Head of caudate nucleus (tissue), 42 donors: ENCODE measurements around the gene ZNF827.

Experiments
- DNase-seq, 42 donors: peaks; one replicate each; pipeline versions ENCODE4 v3.0.0 to v3.0.0-alpha.2; 2020 to 2021; ENCODE audit warnings: mixed read lengths in 7 of 42
- intact Hi-C: fragments of 100-400 bp; cut with DNase I; formaldehyde crosslinking; loops from one replicate; pipeline ENCODE4 v1.15.0; 2022

ZNF827 gene

DNA sequence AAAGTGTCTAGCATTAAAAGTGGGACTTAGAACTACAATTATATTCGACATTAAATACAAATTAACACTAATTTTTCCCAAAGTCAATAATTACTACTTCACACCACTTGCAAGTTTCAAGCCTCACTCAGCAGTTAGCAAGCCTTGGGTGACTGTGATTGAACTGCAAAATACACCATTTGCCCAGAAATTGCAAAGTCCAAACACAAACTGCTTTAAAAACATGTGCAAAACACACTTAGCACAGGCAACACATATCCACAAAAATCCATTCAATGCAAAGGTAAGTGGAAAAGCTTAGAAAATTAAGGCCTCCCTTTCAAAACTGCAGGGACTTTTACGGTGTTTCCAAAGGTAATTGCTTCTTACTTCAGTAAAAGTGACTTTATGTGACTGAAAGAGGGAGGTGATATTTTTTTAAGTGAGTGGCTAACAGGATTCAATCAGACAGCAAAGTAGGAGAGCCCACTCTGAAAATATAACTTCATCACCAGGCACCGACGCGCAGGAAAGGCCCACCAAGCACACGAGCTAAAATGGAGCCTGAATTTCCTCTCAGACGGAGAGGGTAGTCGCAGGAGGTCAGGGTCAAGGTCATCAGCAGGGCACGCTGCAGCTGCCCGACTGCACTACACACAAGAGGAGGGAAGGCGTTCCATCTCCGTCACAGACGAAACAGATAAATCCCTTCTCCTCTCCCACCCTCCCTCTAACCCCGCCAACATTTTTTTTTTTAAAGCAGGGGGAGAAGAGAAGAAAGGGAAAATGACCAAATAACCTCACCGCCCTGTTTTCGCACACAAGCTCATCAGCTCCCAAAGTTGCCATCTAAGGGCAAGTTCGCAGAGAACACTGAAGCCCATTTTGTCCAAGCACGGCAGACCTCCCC lies 3.1 kb downstream of the ZNF827 start:
- intact Hi-C loops: loop anchor here (10.0 kb wide), 2 partner anchors 51 to 91 kb away; no protein-coding TSS in a partner anchor
- peak in 39 of 42 donors; percentile 17 to 71 (median 40) for DNase-seq

DNA sequence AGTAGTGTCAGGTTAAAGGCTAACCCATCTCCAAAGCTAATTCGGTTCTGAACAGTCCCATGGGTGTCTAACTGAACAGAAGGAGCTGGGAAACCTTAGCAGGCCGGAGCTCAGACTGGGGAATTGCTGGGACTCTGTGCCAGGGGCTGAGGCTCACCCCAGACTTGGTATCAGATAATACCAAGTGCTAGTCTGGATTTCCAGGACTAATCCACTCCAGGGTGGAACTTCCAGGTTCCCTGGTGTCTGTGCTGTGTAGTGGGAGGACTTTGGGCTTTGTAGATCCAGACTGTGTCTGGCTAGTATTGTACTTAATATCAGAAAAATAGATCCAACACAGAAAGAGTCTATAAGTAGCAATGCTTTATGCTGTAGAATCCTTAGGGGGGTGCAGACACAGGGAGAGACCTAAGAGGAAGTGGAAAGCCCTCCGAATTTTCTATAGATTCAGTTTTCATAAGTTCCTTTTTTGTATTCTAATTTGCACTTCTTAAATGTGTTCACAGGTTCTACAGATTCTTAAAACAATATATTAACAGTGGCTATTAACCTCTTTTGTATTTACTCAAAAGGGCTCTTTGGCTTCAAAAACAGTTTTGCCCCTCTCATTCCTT lies 4.1 kb downstream of the ZNF827 start:
- DNase-seq: peak in 1 of 42 donors; percentile 18
- intact Hi-C loops: loop anchor here (10.0 kb wide), 2 partner anchors 50 to 90 kb away; no protein-coding TSS in a partner anchor

DNA sequence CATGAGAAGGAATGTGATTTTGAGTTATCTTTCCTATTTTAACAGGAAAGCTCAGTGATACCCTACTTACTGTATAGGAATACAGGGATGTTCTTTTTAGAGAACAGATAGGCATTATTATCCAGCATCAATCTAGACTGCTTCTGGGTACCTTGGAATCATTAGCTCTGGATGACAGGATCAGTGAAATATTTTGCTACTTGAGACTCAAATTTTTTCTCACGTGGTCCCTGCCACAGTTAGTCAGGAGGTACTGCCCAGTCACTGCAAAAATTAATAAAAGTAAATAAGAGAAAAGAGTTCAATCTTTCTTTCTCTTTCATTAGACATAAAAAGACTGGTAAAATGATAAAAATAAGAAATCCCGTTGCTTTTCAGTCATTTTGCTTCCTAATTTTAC lies 5.5 kb downstream of the ZNF827 start:
- intact Hi-C loops: loop anchor here (10.0 kb wide), 2 partner anchors 48 to 88 kb away; no protein-coding TSS in a partner anchor
- DNase-seq: no peak

DNA sequence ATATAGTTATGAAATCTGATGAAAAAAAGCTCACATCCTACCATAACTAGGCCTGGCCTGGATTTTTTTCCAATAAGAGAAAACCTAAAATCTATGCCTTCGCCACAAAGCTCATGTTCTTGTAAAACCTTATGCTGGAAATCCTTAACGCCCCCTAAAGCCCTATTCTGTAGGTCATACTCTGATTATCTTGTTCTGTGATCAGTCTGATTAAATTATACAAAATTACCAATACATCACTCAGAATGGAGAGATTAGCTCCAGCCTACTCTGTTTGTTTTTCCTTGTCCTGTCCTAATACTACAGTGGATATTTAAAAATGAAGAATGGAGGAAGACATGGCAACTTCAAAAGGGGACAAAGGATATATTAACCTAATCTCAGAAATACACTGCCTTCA lies 7.2 kb downstream of the ZNF827 start:
- intact Hi-C loops: loop anchor here (10.0 kb wide), 2 partner anchors 47 to 87 kb away; no protein-coding TSS in a partner anchor
- no peak for DNase-seq

DNA sequence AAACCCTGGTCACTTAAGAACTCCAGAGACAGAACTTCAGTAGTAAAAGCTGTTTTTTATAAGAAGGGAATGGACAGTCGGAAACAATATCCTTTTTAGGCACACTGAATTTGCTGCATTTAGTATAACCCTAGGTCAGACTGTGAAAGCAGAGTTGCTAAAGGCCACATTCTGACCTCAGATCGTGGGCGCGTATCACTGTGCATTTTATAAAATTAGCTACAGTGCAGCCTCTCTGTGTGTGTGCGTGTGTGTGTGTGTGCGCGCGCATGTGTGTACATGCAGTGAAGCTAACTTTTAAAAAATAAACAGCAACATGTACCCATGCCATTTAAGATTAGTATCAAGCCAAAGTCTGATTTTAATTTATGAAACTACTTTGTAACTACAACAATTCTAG lies 8.0 kb downstream of the ZNF827 start:
- no peak for DNase-seq
- intact Hi-C loops: loop anchor here (10.0 kb wide), 2 partner anchors 46 to 86 kb away; no protein-coding TSS in a partner anchor

DNA sequence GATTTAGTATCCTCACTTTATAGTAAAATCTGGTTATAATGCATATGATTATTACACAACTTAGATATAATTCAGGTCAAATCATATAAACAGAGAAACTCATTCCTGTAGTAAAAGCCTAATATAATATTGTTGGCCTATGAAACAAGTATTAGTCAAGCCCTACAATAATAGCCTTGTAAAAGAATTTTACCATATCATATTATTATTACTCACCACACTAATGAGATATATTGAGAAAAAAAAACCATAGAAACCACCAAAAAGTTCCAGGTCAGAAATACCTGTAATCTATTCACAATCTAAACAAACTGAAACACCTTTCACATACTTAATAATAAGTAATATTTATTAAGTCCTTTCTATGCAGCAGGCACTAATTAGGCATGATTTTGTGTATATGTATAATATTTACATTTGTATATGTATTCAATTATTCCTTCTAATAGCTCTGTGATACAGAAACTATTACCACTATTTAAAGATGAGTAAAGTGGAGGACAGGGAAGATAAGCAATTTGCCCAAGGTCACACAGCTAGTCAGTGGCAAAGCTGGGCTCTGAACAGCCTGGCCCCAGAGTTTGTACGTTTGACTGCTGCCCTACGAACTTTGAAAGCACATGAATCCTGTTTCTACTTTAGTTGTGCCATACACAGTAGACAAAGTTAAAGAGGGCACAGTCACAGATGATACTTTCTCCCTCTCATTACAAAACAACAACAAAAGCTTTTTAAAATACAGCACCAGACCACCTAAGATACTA lies 9.0 kb downstream of the ZNF827 start:
- no peak for DNase-seq
- intact Hi-C loops: loop anchor here (10.0 kb wide), 2 partner anchors 45 to 85 kb away; no protein-coding TSS in a partner anchor

DNA sequence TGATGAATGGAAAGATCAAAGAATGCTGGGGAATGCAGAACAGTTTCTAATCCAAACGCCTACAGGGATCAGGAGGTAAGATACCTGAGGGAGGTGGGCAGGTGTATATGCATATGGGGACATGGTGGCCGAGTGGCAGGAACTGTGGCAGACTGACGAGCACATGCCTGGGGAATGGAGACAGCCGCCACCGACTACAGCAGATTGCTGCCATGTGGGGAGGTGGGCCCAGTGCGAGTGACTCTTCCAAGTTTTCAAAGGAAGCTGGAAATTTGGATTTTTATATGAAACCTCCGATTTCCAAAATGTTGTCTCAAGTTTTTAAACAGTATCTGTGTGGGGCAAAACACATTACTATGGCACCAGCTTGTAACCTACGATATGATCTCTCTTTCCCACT lies 9.9 kb downstream of the ZNF827 start:
- no peak for DNase-seq
- intact Hi-C loops: no loop called here

DNA sequence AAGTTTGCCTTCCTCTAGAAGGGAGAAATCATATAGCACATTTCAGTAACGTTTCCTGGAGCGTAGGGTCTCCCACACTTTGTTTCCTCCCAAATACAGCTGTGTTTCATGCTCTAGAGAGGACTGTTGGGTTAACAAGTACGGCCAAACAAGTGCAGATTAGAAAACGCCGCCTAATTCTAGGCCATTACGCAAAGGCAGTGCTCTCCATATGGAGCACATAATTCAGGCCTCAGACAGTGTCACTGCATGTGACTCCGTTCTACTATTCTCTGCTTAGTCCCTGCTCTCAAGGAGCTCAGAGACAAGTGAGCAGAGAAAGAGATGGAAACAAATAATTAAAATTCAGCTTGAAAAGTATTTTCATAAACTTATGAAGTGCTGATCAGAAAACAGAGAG lies 11.6 kb downstream of the ZNF827 start:
- intact Hi-C loops: no loop called here
- DNase-seq: no peak

DNA sequence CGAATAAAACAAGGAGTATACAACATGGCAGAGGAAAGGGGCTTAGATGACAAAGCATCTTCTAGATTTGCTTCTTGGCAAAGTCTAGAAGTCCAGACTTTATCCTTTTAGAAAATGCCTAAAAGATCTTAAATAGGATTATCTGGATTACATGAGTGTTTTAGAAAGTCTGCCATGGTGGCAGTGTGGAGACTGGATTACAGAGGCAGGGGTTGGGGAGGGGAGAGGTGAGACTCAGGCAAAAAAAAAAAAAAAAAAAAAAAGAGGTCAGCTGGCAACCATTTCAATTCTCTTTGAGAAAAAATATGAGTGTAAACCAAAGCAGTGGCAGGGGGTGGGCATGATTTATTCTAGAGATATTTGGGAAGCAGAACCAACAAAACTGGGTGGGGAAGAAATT lies 17.4 kb downstream of the ZNF827 start:
- intact Hi-C loops: no loop called here
- DNase-seq: no peak

DNA sequence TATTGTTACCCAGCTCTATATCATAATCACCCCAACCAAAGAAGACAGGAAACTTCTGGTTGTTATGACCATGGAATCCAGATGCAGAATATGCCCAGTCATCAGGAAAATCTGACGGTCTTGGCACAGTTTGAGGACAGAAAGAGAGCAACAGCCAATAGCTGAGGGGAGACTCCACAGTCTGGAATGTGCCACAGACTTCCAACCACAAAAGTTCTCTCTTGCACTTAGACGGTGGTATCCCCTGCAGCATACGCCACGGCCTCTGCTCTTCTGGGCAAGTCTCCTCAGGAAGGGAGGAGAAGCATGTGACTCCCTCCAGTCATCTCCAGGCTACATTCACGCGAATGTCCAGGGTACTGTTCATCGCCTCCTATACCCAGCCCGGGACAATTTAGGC lies 18.4 kb downstream of the ZNF827 start:
- intact Hi-C loops: no loop called here
- no peak for DNase-seq

DNA sequence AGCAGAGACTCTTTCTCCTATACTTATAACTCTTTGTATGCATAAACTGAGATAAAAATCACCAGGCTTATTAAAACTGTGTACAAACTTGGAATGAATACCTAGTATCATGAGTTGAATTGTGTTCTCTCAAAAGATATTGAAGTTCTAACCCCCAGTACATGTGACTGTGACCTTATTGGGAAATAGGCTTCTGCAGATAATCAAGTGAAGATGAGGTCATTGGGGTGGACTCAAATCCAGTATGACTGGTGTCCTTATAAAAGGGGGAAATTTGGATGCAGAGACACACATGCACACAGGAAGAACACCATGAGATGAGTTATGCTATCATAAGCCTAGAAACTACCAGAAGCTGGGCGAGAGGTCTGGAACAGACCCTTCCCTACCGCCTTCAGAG lies 26.2 kb downstream of the ZNF827 start:
- DNase-seq: no peak
- intact Hi-C loops: no loop called here

DNA sequence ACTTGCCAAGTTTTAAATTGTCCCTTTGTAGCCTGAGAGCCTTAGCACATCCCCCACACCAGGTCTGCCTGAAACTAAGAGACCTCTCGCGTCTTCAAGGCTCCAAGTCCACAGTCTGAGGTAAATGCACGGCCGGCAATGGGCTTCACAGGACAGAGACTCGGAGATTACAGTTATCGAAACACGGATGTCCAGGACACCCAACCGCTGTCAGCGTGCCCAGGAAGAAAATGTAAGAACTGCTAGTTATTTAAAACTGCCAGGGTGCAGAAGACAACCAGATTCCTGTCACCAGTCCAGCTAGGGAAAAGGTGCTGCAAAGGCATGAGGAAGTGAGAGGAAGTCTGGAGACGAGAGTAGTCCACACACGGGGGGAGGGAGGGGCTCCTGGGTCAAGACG lies 28.9 kb downstream of the ZNF827 start:
- no peak for DNase-seq
- intact Hi-C loops: no loop called here

DNA sequence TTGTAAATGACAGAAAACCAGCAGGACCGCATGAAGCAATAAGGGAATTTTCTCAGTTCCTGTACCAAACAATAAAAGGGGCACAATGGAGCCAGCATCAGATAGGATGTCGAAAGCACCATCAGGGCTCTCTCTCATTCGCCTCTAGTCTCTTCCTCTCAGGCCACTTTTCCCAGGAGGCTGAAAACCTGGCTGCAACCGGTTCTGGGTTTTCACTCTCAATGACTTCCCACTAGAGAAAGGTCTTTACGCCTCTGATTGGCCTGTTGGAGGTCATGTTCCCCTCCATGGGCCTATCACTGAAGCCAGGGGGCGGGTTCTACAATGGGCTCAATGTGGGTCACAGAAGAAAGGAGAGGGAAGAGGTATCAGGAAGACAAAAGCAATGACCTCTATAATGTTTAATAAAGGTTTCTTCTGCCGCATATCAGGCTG lies 29.3 kb downstream of the ZNF827 start:
- peak in 30 of 42 donors; percentile 11 to 72 (median 44) for DNase-seq
- intact Hi-C loops: no loop called here

DNA sequence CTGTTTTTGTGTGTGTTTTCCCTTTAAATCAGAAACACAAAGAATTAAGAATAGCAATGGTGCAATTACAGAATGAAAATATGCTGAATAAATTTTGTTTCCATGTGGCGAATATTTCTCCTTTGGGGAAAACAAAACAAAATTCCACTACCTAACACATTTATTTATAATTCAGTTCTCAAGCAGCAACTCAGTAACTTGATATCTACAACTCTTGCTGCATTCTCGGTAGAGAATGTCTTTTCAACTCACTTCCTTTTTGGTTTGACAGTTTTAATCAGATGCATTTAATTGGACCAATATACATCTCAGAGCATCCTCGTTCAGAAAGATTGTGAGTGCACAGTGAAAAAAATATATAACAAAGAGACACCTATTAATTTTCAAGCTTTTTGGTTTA lies 30.8 kb downstream of the ZNF827 start:
- intact Hi-C loops: no loop called here
- no peak for DNase-seq

DNA sequence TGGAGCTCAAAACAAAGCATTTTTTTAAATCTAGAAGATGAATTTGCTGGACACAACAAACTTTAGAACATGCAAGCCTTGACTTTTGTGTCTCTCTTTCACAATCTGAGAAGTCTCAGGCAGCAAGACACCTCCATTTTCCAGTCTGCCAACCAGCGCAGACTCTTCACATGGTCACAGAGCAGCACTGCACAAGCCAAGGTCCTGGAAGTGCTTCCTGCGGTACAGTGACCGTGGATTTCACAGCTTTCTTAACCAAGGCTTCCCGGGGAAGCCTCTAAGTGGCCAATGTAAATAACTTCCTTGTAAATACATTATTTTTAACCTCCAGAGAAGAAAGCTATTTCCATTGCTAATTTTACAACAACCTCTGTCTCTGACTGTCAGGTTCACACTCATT lies 31.2 kb downstream of the ZNF827 start:
- DNase-seq: peak in 1 of 42 donors; percentile 37
- intact Hi-C loops: no loop called here

DNA sequence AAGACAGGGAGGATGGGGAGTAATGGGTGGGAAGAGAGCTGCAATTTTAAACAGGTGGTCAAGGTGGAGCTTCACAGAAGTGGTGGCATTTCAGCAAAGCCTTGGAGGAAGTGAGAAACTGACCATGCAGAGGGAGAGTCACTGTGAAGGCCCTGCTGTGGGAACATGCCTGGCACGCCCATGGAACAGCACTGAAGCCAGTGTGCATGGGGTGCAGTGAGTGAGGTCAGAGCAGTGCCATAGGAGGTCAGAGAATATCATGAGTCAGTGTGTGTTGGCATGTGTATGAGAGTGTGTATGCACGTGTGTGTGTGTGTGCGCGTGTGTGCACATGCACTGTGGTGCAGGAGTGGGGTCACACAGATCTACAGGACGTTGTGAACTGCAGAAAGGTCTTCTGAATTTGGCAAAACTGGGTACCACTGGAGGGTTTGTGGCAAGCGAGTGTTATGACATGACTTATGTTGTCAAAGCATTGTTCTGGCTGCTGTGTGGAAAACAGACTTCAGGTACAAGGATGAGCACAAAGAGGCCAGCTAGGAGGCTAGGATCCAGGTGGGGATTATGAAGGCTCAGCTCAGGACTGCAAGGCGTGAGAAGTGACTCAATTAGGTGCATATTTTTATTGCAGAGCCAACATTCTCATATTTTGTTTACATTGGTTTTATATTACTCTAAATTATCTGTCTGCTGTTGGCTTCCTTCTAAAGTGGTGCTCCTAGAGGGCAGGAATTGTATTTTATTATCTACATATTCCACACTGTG lies 34.0 kb downstream of the ZNF827 start:
- intact Hi-C loops: no loop called here
- no peak for DNase-seq

DNA sequence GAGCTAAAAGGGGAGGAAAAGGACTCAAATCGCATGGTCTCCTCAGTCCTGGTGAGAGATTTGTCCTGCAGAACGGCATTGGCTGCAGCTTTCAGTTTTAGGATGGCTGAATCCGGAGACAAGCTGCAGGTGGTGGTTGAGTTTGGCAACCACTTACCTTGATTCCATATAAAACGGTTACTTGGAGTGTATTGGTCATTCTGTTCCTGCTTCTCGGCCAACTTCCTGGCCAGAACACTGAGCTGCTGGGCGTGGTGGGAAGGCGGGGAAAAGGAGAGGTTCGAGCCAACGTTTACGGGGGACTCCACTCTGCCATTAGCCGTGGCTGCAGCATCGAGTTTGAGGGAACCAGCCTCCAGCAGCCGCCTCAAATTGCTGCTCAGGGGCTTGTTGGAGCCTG lies 36.1 kb downstream of the ZNF827 start:
- DNase-seq: no peak
- intact Hi-C loops: no loop called here

DNA sequence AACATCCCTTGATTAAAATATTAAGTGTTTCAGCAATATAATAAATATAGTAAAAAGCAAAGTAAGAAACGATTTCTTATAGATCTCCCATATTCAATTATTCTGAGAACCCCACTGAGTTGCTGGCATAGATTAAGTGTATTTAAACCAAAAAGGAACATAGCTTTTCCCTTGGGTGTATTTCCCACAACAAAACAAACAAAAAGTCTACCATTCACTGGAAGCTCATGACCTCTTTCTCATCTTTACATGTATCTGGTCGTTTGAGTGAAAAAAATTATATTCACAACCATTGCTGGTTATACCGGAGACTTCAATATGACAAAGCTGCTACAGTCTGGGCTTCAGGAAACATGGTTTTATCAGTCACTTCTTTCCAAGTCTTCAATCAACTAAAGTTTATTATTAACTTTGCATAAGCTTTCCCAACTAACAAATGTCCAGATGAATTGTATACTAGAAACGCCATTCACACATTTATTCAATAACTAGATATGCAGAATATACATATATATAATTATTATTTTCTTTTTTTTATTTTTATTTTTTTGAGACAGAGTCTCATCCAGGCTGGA lies 38.6 kb downstream of the ZNF827 start:
- no peak for DNase-seq
- intact Hi-C loops: no loop called here
